Omental fat pad (tissue), 4 donors: Measurements from ENCODE around the gene RABL6. TPM values are rescaled to one million over a fixed set of nuclear protein-coding genes. Genes with fewer than 3 reads are reported as not detected.
"Not testable (repeated sequence)": the region's sequence is repeated elsewhere in the genome, so short reads cannot be mapped to it uniquely, and the experiment has no call there.

ENCODE experiments used
- ATAC-seq: fragments of 150-250 bp; one replicate; pipeline ENCODE4 v1.9.1; 2016; ENCODE audit warnings: mild to moderate bottlenecking, moderate library complexity; ENCODE audit not compliant: low FRiP score
- DNase-seq: peaks from one replicate; pipeline ENCODE4 v3.0.0-alpha.2; 2019; ENCODE audit warnings: low spot score
- CTCF ChIP-seq, 3 donors: fragments of 450-650 bp; IDR thresholded peaks; one replicate each; pipeline ENCODE4 v1.5.1; 2016 to 2017; ENCODE audit warnings: antibody characterized with exemption in 3 of 3, mild to moderate bottlenecking in 3 of 3, moderate library complexity in 2 of 3
- total RNA-seq, 4 donors: library from RNA; depleted of rRNA; stranded (reverse); fragments of >200 nt; gene quantifications; one replicate each; pipeline ENCODE4 v1.1.0, GENCODE V29; 2016

Gene RABL6
- total RNA-seq, 4 donors from 2014 or later, result 33.7 to 46.9 (median 44.9) TPM

GRCh38 chr9:136841646-136842379 lies 34.1 kb downstream of the RABL6 start:
- peak in 1 of 3 donors; percentile 28 for TF ChIP-seq CTCF (IDR thresholded peaks at IDR 0.05)
- ATAC-seq, DNase-seq: not testable (repeated sequence)

- ATAC-seq, result peak; percentile 50
- not testable (repeated sequence) for DNase-seq
Measured at GRCh38 chr9:136842380-136842948, 34.7 kb downstream of the RABL6 start, which contains the start of gene AJM1. Gene AJM1 (plus strand): TSS chr9:136842478. CDS start chr9:136844415, 1,937 bp downstream.

GRCh38 chr9:136843159-136843800 lies 35.5 kb downstream of the RABL6 start:
- not testable (repeated sequence) for DNase-seq

GRCh38 chr9:136843801-136844740 lies 36.3 kb downstream of the RABL6 start:
- ATAC-seq, DNase-seq: not testable (repeated sequence)
- TF ChIP-seq CTCF (IDR thresholded peaks at IDR 0.05), result peak in 1 of 3 donors; percentile 38

More at GRCh38 chr9:136843159-136843800, 35.5 kb downstream of the RABL6 start:
- ATAC-seq, result not testable (repeated sequence)

- no peak for TF ChIP-seq CTCF (IDR thresholded peaks at IDR 0.05)
- no peak for DNase-seq
- ATAC-seq, result no peak
Measured at GRCh38 chr9:136844761-136845464, 37.2 kb downstream of the RABL6 start.

- TF ChIP-seq CTCF (IDR thresholded peaks at IDR 0.05), result no peak
- no peak for ATAC-seq
Measured at GRCh38 chr9:136845465-136846260, 37.9 kb downstream of the RABL6 start.

More at GRCh38 chr9:136845465-136846260, 37.9 kb downstream of the RABL6 start:
- no peak for DNase-seq
